GM18526 (cell line): ENCODE results near the gene PACSIN1.

ENCODE experiments used
- POLR2A ChIP-seq: IDR thresholded peaks from 3 replicates; pipeline ENCODE4 v1.6.1; 2011; ENCODE audit not compliant: insufficient read length; ENCODE audit errors: extremely low read depth

The PACSIN1 gene

DNA sequence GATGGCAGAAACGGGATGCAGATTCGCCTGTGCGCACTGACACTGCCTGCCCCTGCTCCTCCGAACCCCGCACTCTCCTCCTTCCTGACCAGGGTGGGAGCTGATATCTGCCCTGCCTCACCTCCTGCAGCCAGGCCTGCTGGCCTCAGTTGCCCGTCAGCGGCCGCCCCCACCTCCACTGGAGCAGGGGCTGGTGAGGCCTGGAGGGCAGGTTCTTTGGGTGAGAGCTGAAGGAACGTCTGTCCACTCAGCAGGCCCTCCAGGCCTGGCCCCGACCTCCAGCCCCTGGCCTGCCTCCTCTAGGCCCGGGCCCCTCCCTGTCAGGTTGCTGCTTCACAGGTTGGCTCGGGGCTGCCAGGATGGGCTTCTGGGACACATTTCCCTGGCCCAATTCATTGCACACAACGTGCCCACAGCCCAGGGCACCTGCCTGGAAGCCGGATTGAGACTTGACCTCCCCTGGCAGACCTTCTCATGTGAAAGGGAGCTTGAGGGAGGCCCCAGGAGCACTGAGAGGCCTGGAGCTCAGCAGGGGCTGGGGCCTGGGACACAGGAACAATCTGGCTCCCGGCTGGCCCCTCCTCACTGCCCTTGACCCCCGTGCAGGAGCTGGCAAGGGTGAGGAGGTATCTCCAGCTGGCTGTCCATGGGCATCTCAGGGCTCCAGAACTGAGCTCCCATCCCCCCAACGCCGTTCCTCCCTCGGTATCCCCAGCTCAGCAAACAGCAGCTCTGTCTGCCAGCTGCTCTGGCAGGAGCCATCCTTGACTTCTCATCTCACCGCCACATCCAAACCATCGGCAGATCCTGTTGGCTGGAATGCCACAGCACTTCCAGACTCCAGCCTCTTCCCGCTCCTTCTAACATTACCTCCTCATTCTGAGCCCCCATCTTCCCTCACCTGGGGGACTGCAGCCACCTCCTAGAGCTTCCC, 50.8 kb downstream of the PACSIN1 start:
- no peak for TF ChIP-seq POLR2A

DNA sequence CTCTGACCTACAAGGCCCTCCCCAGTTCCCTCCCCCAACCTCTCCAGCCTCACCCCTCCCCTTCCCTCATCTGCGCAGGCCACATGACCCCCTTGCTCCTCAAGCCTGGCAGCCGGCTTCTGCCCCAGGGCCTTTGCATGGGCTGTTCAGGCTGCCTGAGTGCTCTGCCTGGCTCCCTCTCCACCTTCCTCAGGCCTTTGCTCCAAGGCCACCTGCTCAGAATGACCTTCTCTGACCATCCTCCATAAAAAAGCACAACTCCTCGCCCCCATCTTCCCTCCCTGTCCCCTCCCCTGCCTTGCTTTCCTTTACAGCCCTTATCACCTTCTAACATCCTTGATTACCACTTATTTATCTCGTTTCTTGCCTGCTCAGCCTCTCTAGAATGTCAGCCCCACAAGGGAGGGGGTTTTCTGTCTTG, 51.6 kb downstream of the PACSIN1 start:
- TF ChIP-seq POLR2A, result no peak

DNA sequence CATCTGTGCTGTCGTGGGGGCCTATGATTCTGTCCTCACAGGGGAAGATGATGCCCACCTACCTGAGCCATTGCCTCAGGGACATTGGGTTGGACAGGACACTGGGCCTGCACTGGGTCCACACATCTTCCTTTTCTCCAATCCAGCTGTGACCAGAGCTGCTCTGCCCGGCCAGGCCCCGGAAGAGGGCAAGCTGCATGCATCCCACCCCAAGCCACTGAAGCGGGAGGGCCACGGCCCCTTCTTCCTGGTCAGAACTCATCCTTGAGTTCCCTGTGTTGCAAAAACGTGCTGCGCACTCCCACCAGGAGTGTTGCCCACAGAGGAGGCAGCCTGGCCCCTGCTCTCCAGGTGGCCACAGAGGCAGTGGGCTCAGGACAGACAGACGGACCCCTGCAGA, 52.1 kb downstream of the PACSIN1 start:
- TF ChIP-seq POLR2A, result no peak

GRCh38 chr6:34518669-34519365, 52.9 kb downstream of the PACSIN1 start:
- no peak for TF ChIP-seq POLR2A

GRCh38 chr6:34519971-34520644, 54.2 kb downstream of the PACSIN1 start:
- no peak for TF ChIP-seq POLR2A

DNA sequence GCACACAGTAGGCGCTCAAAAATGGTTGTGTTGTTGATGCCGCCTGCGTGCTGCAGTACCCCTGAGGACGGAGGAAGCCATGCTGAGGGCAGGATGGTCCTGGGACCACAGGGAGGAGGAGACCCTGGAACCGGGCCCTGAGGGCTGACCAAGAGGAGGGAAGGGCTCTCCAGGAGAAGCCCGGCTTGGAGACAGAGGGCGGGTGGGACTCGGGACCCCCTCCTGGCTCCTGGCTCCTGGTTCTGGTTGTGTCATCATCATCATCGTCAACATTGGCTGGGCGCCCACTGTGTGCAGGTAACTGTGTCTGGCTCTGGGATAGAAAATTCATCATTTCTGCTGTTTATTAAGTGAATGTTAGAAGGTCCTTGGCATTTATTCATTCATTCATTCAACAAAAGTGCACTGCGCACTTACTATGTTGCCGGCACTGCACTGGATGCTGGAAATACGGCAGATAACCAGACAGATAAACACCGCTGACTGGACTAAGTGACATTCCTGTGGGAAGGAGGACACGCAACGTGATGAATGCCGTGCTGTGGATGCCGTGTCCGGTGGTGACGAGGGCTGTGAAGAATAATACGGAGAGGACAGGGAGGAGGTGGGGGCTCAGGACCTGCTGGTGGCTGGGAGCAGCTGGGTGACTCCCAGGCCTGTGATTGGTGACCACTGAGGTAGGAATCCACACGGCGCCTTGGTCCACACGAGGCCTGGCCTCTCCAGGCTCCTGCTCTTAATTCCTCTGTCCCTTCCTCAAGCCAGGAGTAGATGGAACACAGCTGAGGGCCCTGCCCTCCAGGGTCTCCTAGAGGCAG, 55.0 kb downstream of the PACSIN1 start:
- no peak for TF ChIP-seq POLR2A

DNA sequence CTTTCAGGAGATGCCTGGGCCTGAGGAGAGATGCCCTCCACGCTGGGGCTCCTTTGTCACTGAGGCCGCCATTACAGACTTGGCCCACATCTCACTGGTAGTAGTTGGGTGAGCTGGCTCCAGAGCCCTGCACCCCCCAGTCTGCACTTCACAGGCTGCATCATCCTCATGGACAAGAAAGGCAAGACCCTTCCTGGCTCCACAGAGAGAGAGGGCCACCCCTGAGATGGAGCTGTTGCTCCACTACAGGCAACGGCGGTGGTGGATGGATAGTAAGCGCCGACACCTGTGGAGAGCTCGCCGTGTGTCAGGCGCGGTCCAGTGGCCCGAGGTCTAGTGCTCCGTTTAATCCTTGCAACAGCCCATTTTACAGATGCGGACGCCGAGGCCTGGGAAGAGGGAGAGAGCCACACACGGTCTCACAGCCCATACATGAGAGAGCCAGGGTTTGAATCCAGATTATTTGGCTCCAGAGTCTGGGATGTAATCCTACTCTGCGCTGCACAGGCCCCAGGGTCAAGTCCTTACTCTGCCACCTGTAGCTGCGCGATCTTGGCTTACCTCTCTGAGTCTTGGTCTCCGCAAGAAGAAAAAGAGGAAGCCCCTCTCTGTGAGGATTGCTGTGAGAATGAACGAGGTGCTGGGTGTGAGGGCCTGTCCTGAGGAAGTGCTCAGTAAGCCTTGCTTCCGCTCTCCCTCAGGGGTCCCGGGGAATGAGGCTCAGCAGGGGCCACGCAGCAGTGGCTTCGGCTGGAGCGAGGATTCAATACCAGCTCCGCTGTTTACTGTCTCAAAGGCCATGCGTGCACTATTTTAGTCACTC, 55.8 kb downstream of the PACSIN1 start:
- no peak for TF ChIP-seq POLR2A

- no peak for TF ChIP-seq POLR2A
These were observed 56.9 kb downstream of the PACSIN1 start for GRCh38 chr6:34522761-34523160.

DNA sequence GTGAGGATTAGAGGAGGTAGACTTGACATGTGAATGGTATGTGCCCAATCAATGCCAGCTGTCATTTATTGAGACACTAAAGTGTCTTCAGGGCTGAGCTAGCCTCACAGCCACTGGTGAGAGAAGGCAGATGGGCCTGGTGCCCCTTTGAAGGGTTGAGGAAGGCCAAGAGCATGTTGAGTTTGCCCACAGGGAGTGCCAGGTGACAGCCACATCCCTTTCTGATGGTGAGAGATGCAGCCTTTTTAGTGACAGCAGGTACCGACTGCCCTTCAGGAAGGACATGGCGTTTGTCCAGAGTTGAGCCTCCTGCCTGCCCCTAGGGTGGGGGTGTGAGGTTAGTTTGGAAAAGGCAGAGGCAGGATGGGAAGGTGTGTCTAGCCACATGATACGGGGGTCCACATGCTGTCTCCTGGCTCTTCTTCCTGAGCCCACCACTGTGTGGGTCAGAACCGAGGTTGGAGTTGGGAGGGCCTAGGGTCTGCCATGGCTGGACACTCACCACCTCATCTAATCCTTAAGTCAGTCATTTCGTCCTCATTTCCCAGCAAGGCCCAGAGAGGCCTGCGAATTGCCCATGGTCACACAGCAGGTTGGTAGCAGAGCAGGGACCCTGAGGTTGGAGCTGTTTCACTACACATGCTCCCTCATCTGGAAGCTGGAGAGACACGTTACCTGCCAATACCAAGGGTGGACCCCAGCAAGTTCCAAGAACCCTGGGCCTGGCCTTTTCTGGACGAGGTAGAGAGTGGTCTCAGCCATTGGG, 57.7 kb downstream of the PACSIN1 start:
- no peak for TF ChIP-seq POLR2A

DNA sequence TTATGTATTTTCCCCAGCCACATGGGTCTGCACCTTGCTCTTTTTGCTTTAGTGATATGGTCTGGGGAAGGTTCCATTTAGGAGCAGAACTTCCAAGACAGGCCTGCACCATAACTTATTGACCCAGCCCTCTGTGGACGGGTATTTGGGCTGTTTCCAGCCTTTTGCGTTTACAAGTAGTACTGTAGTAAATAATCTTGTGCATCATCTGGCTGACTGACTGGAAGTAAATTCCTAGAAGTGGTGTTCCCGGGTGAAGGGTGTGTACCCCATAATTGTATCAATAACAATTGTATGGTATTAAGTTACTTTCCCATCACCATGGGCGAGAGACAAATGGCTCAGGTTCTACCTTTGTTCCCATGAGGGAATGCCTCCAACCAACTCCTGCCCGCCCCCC, 58.6 kb downstream of the PACSIN1 start:
- TF ChIP-seq POLR2A, result no peak

DNA sequence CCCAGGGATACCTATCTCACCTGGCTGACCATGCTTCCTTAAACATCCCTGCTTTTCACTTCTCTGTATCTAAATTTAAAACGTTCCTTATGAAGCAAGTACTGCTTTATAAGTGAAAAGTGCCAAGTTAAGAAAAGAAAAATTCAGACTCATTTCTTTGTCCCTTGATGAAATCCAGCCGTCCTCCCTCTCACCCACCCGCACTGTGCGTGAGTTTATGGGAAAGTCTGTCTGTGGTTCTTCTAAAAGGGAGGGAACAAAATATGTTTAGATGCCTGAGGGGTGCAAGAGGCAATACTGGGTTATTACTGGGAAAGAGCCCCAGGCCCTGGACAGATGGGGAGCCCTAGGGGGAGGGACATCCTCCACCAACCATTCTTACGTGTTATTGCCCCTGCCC, 59.1 kb downstream of the PACSIN1 start:
- no peak for TF ChIP-seq POLR2A

GRCh38 chr6:34525431-34526175, 59.7 kb downstream of the PACSIN1 start:
- no peak for TF ChIP-seq POLR2A
